Caco-2 (cell line): ENCODE data around the gene PHTF1. TPM values are rescaled to one million over a fixed set of nuclear protein-coding genes. Genes with fewer than 3 reads are reported as not detected.

Source experiments
- BruUV-seq: library from RNA; stranded (reverse); fragments of 400-500 nt; replicated peaks from 2 replicates; lab custom pipeline; 2021; lab: Mats Ljungman, UMichigan
- CTCF ChIA-PET: fragments of 300-600 bp; sonication (Branson Sonifier 250); formaldehyde crosslinking; loops from one replicate; lab custom pipeline; 2022; ENCODE audit warnings: antibody characterized with exemption; lab: Charles Lee
- POLR2A ChIA-PET: fragments of 300-600 bp; sonication (Branson Sonifier 250); formaldehyde crosslinking; loops from one replicate; lab custom pipeline; 2022; ENCODE audit warnings: antibody characterized with exemption; lab: Charles Lee
- DNase-seq, 2 experiments: peaks; one replicate each; pipeline versions ENCODE4 v3.0.0 to v3.0.0-alpha.2; 2020 to 2022
- H3K27me3 ChIP-seq: replicated peaks from 2 replicates; pipeline ENCODE4 v1.6.0; 2011; ENCODE audit warnings: low read length; ENCODE audit not compliant: control insufficient read depth, insufficient read depth
- H3K36me3 ChIP-seq: 2 replicates; pipeline ENCODE4 v1.5.1; 2011; ENCODE audit warnings: low read length; ENCODE audit not compliant: control insufficient read depth, insufficient read depth
- H3K4me1 ChIP-seq: fragments of 250-450 bp; sonication (Bioruptor Pico); 2 replicates; pipeline ENCODE4 v1.5.1; 2020; ENCODE audit warnings: mild to moderate bottlenecking
- H3K4me3 ChIP-seq: 2 replicates; pipeline ENCODE4 v1.5.1; 2011; ENCODE audit warnings: low read depth, mild to moderate bottlenecking, control low read depth, low read length
- H3K9me3 ChIP-seq: fragments of 250-450 bp; sonication (Bioruptor Pico); 2 replicates; pipeline ENCODE4 v1.5.1; 2020; ENCODE audit warnings: mild to moderate bottlenecking, moderate library complexity
- H3K27ac Mint-ChIP-seq: one replicate; pipeline ENCODE4 v1.8.0; 2022; ENCODE audit warnings: mixed read lengths; ENCODE audit not compliant: unreplicated experiment
- H3K27me3 Mint-ChIP-seq: one replicate; pipeline ENCODE4 v1.8.0; 2022; ENCODE audit warnings: mixed read lengths; ENCODE audit not compliant: insufficient read depth, unreplicated experiment
- H3K36me3 Mint-ChIP-seq: one replicate; pipeline ENCODE4 v1.8.0; 2022; ENCODE audit warnings: mild to moderate bottlenecking, mixed read lengths; ENCODE audit not compliant: insufficient read depth, unreplicated experiment
- H3K4me1 Mint-ChIP-seq: one replicate; pipeline ENCODE4 v1.8.0; 2022; ENCODE audit warnings: low read depth, mixed read lengths; ENCODE audit not compliant: unreplicated experiment
- H3K4me3 Mint-ChIP-seq: one replicate; pipeline ENCODE4 v1.8.0; 2022; ENCODE audit warnings: mild to moderate bottlenecking, moderate library complexity, mixed read lengths; ENCODE audit not compliant: unreplicated experiment
- H3K9me3 Mint-ChIP-seq: one replicate; pipeline ENCODE4 v1.8.0; 2022; ENCODE audit warnings: mixed read lengths; ENCODE audit not compliant: unreplicated experiment
- intact Hi-C: fragments of 100-400 bp; cut with micrococcal nuclease; formaldehyde crosslinking; loops from one replicate; pipeline ENCODE4 v1.10.0; 2022; ENCODE audit not compliant: unreplicated experiment
- total RNA-seq: library from RNA; stranded (reverse); gene quantifications from 2 replicates; pipeline ENCODE4 v1.2.3, GENCODE V29; 2022
- TF ChIP-seq, protein P1 (sequence below), 2 experiments: fragments of 200-600 bp in 1 of 2; IDR thresholded peaks; 1 replicate in 1 of 2; 2 replicates in 1 of 2; pipeline versions ENCODE4 v1.5.1 to v1.8.0; 2011 to 2022; ENCODE audit warnings: antibody characterized with exemption in 1 of 2, control low read depth in 1 of 2, inconsistent platforms in 1 of 2, low read depth in 1 of 2, low read length in 1 of 2, mild to moderate bottlenecking in 1 of 2, moderate library complexity in 1 of 2; ENCODE audit not compliant: insufficient read depth in 1 of 2, severe bottlenecking in 1 of 2, unreplicated experiment in 1 of 2

PHTF1 gene
- total RNA-seq, 1 experiment from 2014 or later: 10.4 TPM

DNA sequence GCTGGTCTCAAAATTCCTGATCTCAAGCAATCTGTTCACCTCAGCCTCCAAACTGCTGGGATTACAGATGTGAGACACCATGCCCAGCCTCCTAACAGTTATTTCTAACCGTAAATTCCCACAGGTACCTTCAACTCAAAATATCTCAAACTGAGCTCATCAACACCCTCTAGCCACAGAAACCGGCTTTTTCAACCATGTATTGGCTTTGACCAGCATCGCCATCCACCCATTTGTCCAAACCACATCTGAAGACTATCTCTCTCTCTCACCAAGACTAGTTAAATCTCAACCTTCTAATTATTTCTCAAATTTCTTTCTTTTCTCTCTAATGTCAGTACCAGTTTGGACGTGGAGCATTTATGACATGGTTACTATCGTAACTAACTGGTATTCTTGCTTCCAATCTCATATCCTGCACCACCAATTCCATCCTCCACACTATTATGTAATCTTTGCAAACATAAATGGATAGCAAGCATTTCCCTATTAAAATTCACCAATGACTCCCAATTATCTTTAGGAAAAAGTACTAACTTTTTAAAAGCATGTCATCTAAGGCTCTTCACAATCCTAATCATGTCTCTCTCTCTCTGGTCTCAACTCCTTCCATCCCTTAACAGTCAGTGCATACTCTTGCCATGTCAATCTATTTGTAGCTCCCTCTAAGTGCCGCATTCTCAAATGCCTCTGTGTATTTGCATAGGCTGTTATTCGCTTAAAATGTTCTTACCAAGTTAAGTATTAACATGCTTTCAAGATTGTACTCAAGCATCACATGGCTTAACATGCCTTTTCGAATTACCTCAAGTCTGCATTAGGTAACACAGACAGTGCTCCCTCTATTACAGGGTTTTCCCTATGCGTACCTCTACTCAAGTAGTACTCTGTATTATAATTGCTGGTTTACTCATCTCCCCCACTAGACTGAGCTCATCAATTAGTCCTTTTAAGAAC lies 34.9 kb upstream of the PHTF1 start:
- no peaks in the 10 kb centered on the region for H3K27me3 Mint-ChIP-seq
- no peaks in the 10 kb centered on the region for H3K27me3 ChIP-seq
- H3K4me1 Mint-ChIP-seq: peaks cover 17% of the 10 kb centered on the region
- no peaks in the 10 kb centered on the region for H3K9me3 Mint-ChIP-seq
- ChIA-PET POLR2A (no interaction called here), CTCF (interaction anchor here (0.5 to 0.8 kb wide), 2 partner anchors 18 to 34 kb away, joined by 4 read pairs; partner anchors contain the start of gene RSBN1)
- BruUV-seq: no TSS peak
- no peak overlapping the region for H3K27ac Mint-ChIP-seq
- TF ChIP-seq, protein P1, sequence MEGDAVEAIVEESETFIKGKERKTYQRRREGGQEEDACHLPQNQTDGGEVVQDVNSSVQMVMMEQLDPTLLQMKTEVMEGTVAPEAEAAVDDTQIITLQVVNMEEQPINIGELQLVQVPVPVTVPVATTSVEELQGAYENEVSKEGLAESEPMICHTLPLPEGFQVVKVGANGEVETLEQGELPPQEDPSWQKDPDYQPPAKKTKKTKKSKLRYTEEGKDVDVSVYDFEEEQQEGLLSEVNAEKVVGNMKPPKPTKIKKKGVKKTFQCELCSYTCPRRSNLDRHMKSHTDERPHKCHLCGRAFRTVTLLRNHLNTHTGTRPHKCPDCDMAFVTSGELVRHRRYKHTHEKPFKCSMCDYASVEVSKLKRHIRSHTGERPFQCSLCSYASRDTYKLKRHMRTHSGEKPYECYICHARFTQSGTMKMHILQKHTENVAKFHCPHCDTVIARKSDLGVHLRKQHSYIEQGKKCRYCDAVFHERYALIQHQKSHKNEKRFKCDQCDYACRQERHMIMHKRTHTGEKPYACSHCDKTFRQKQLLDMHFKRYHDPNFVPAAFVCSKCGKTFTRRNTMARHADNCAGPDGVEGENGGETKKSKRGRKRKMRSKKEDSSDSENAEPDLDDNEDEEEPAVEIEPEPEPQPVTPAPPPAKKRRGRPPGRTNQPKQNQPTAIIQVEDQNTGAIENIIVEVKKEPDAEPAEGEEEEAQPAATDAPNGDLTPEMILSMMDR (IDR thresholded peaks at IDR 0.05; ENCODE audit: insufficient read depth in 1 of 2, low read depth in 1 of 2, low read length in 1 of 2, severe bottlenecking in 1 of 2, unreplicated experiment in 1 of 2): no peak
- DNase-seq: peak in 1 of 2 experiments; percentile 19
- no peaks in the 10 kb centered on the region for H3K9me3 ChIP-seq
- peaks cover 26% of the 10 kb centered on the region for H3K36me3 Mint-ChIP-seq
- intact Hi-C loops: no loop called here
- H3K4me3 Mint-ChIP-seq: peak overlapping the region; percentile 12
- H3K36me3 ChIP-seq: no peaks in the 10 kb centered on the region
- H3K4me1 ChIP-seq: peaks cover 19% of the 10 kb centered on the region
- H3K4me3 ChIP-seq: no peak overlapping the region

DNA sequence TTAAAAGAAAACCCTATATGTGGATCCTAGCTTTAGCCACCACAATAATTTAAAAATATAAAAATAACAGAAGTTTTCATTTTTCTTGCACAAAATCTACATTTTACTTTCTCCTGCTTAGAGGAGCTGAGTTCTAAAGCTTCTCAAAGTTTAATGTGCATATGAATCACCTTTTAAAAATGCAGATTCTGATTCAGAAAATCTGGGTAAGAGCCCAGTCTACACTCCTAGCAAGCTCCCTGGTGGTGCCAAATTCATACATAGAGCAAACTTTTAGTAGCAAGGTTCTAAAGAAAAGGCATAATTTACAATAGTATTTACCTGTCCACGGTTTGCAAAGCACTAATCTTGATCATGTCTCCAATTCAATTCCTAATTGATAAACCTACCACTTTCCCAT lies 33.7 kb upstream of the PHTF1 start:
- H3K4me3 ChIP-seq: no peak overlapping the region
- no peaks in the 10 kb centered on the region for H3K36me3 ChIP-seq
- intact Hi-C loops: no loop called here
- Mint-ChIP-seq H3K36me3 (peaks cover 26% of the 10 kb centered on the region), H3K4me3 (no peak overlapping the region), H3K4me1 (peaks cover 17% of the 10 kb centered on the region), H3K27me3 (no peaks in the 10 kb centered on the region), H3K9me3 (no peaks in the 10 kb centered on the region), H3K27ac (no peak overlapping the region)
- H3K9me3 ChIP-seq: no peaks in the 10 kb centered on the region
- no TSS peak for BruUV-seq
- ChIA-PET CTCF (no interaction called here), POLR2A (no interaction called here)
- no peak for DNase-seq
- TF ChIP-seq, protein P1 (IDR thresholded peaks at IDR 0.05; ENCODE audit: insufficient read depth in 1 of 2, low read depth in 1 of 2, low read length in 1 of 2, severe bottlenecking in 1 of 2, unreplicated experiment in 1 of 2): no peak
- H3K27me3 ChIP-seq: no peaks in the 10 kb centered on the region
- H3K4me1 ChIP-seq: peaks cover 19% of the 10 kb centered on the region

GRCh38 chr1:113792471-113792870 lies 33.2 kb upstream of the PHTF1 start:
- CTCF ChIA-PET: no interaction called here
- no peaks in the 10 kb centered on the region; the same call in 1 of the 2 replicates for H3K36me3 ChIP-seq
- intact Hi-C loops: no loop called here
- POLR2A ChIA-PET: no interaction called here
- no peak overlapping the region for H3K4me3 ChIP-seq
- H3K4me1 ChIP-seq: peaks cover 19% of the 10 kb centered on the region
- Mint-ChIP-seq H3K27ac (no peak overlapping the region), H3K36me3 (peaks cover 21% of the 10 kb centered on the region), H3K9me3 (no peaks in the 10 kb centered on the region), H3K4me3 (no peak overlapping the region), H3K27me3 (no peaks in the 10 kb centered on the region), H3K4me1 (peaks cover 17% of the 10 kb centered on the region)
- TF ChIP-seq, protein P1 (IDR thresholded peaks at IDR 0.05; ENCODE audit: insufficient read depth in 1 of 2, low read depth in 1 of 2, low read length in 1 of 2, severe bottlenecking in 1 of 2, unreplicated experiment in 1 of 2): no peak
- BruUV-seq: no TSS peak
- no peaks in the 10 kb centered on the region for H3K27me3 ChIP-seq
- H3K9me3 ChIP-seq: no peaks in the 10 kb centered on the region
- DNase-seq: no peak
